HepG2 (cell line): ENCODE results near the gene PRKCG. TPM values are rescaled to one million over a fixed set of nuclear protein-coding genes. Genes with fewer than 3 reads are reported as not detected.

ENCODE experiments used
- CREBL2 ChIP-seq: sonication (generic); formaldehyde crosslinking; IDR thresholded peaks from 2 replicates; pipeline ENCODE4 v1.8.1; 2023; ENCODE audit warnings: missing genetic modification reagents, mild to moderate bottlenecking, borderline replicate concordance
- JUND ChIP-seq: sonication (generic); formaldehyde crosslinking; IDR thresholded peaks from 2 replicates; pipeline ENCODE4 v1.8.0; 2022; ENCODE audit warnings: mild to moderate bottlenecking, missing genetic modification reagents
- MXD4 ChIP-seq: IDR thresholded peaks from 2 replicates; pipeline ENCODE4 v1.6.1; 2016; ENCODE audit warnings: mild to moderate bottlenecking, missing biosample characterization, missing genetic modification reagents
- NCOA5 ChIP-seq: sonication (generic); formaldehyde crosslinking; IDR thresholded peaks from 2 replicates; pipeline ENCODE4 v1.4.0; 2020; ENCODE audit warnings: missing genetic modification reagents
- SETDB1 ChIP-seq: sonication (generic); formaldehyde crosslinking; IDR thresholded peaks from 2 replicates; pipeline ENCODE4 v1.5.1; 2020; ENCODE audit warnings: missing genetic modification reagents, mild to moderate bottlenecking, borderline replicate concordance
- ZNF607 ChIP-seq: sonication (generic); formaldehyde crosslinking; IDR thresholded peaks from 2 replicates; pipeline ENCODE4 v1.5.1; 2020; ENCODE audit warnings: missing genetic modification reagents, mild to moderate bottlenecking, borderline replicate concordance
- ZNF740 ChIP-seq: sonication (generic); formaldehyde crosslinking; IDR thresholded peaks from 2 replicates; pipeline ENCODE4 v1.4.0; 2020; ENCODE audit warnings: missing genetic modification reagents
- ZNF883 ChIP-seq: sonication (generic); formaldehyde crosslinking; IDR thresholded peaks from 2 replicates; pipeline ENCODE4 v1.5.1; 2020; ENCODE audit warnings: mild to moderate bottlenecking, missing genetic modification reagents; ENCODE audit errors: not compliant biosample characterization
- polyA plus RNA-seq, 8 experiments: library from polyadenylated mRNA; depleted of rRNA in 3 of 8; stranded (reverse) in 7 of 8; unstranded in 1 of 8; fragments of >200 nt; fragmentation: Illumina TruSeq in 4 of 8; extraction: Trizol in 4 of 8; gene quantifications; 2 replicates each; pipeline versions ENCODE4 v1.2.1 to v1.2.3, GENCODE V29; 2011 to 2016; ENCODE audit warnings: low read depth in 4 of 8, missing spikeins in 1 of 8, mixed read lengths in 1 of 8; ENCODE audit not compliant: insufficient read depth in 1 of 8
- total RNA-seq, 5 experiments: library from RNA; depleted of rRNA; stranded (reverse); fragments of >200 nt; fragmentation: Illumina TruSeq; extraction: Trizol; gene quantifications; 2 replicates each; pipeline ENCODE4 v1.2.3, GENCODE V29; 2016; ENCODE audit warnings: low read depth in 1 of 5
- TF ChIP-seq, protein P1 (sequence below): sonication (generic); formaldehyde crosslinking; IDR thresholded peaks from 2 replicates; pipeline ENCODE4 v1.5.0; 2020; ENCODE audit warnings: mild to moderate bottlenecking, missing genetic modification reagents
- TF ChIP-seq, protein P2 (sequence below): sonication (generic); formaldehyde crosslinking; IDR thresholded peaks from 2 replicates; pipeline ENCODE4 v1.9.0; 2021; ENCODE audit warnings: missing genetic modification reagents, mild to moderate bottlenecking, borderline replicate concordance
- TF ChIP-seq, protein P3 (sequence below): sonication (generic); formaldehyde crosslinking; conservative IDR thresholded peaks from 2 replicates; pipeline ENCODE4 v1.4.0; 2020; ENCODE audit warnings: mild to moderate bottlenecking, missing genetic modification reagents, moderate library complexity
- TF ChIP-seq, protein P4 (sequence below): sonication (generic); formaldehyde crosslinking; conservative IDR thresholded peaks from 2 replicates; pipeline ENCODE4 v1.8.0; 2022; ENCODE audit warnings: low read depth, missing genetic modification reagents
- TF ChIP-seq, protein P5 (sequence below): sonication (generic); formaldehyde crosslinking; IDR thresholded peaks from 2 replicates; pipeline ENCODE4 v1.8.0; 2022; ENCODE audit warnings: missing genetic modification reagents, mild to moderate bottlenecking, inconsistent platforms, borderline replicate concordance

The PRKCG gene
- total and polyA plus RNA-seq, 2 of the 13 experiments (the other 11 are each of a cell fraction or from before 2014, with no cell fraction given) = 0.02 to 0.03 TPM

- TF ChIP-seq, protein P1, sequence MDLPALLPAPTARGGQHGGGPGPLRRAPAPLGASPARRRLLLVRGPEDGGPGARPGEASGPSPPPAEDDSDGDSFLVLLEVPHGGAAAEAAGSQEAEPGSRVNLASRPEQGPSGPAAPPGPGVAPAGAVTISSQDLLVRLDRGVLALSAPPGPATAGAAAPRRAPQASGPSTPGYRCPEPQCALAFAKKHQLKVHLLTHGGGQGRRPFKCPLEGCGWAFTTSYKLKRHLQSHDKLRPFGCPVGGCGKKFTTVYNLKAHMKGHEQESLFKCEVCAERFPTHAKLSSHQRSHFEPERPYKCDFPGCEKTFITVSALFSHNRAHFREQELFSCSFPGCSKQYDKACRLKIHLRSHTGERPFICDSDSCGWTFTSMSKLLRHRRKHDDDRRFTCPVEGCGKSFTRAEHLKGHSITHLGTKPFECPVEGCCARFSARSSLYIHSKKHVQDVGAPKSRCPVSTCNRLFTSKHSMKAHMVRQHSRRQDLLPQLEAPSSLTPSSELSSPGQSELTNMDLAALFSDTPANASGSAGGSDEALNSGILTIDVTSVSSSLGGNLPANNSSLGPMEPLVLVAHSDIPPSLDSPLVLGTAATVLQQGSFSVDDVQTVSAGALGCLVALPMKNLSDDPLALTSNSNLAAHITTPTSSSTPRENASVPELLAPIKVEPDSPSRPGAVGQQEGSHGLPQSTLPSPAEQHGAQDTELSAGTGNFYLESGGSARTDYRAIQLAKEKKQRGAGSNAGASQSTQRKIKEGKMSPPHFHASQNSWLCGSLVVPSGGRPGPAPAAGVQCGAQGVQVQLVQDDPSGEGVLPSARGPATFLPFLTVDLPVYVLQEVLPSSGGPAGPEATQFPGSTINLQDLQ (CRISPR knock-in tag) = no peak
- TF ChIP-seq, protein P2, sequence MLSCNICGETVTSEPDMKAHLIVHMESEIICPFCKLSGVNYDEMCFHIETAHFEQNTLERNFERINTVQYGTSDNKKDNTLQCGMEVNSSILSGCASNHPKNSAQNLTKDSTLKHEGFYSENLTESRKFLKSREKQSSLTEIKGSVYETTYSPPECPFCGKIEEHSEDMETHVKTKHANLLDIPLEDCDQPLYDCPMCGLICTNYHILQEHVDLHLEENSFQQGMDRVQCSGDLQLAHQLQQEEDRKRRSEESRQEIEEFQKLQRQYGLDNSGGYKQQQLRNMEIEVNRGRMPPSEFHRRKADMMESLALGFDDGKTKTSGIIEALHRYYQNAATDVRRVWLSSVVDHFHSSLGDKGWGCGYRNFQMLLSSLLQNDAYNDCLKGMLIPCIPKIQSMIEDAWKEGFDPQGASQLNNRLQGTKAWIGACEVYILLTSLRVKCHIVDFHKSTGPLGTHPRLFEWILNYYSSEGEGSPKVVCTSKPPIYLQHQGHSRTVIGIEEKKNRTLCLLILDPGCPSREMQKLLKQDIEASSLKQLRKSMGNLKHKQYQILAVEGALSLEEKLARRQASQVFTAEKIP = no peak
- TF ChIP-seq SETDB1 (CRISPR knock-in tag) (no peak), CREBL2 (CRISPR knock-in tag) (no peak), MXD4 (CRISPR knock-in tag) (no peak), ZNF740 (CRISPR knock-in tag) (no peak), ZNF607 (CRISPR knock-in tag) (no peak), ZNF883 (CRISPR knock-in tag) (no peak), NCOA5 (CRISPR knock-in tag) (no peak), JUND (CRISPR knock-in tag) (no peak)
- TF ChIP-seq, protein P3, sequence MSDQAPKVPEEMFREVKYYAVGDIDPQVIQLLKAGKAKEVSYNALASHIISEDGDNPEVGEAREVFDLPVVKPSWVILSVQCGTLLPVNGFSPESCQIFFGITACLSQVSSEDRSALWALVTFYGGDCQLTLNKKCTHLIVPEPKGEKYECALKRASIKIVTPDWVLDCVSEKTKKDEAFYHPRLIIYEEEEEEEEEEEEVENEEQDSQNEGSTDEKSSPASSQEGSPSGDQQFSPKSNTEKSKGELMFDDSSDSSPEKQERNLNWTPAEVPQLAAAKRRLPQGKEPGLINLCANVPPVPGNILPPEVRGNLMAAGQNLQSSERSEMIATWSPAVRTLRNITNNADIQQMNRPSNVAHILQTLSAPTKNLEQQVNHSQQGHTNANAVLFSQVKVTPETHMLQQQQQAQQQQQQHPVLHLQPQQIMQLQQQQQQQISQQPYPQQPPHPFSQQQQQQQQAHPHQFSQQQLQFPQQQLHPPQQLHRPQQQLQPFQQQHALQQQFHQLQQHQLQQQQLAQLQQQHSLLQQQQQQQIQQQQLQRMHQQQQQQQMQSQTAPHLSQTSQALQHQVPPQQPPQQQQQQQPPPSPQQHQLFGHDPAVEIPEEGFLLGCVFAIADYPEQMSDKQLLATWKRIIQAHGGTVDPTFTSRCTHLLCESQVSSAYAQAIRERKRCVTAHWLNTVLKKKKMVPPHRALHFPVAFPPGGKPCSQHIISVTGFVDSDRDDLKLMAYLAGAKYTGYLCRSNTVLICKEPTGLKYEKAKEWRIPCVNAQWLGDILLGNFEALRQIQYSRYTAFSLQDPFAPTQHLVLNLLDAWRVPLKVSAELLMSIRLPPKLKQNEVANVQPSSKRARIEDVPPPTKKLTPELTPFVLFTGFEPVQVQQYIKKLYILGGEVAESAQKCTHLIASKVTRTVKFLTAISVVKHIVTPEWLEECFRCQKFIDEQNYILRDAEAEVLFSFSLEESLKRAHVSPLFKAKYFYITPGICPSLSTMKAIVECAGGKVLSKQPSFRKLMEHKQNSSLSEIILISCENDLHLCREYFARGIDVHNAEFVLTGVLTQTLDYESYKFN (CRISPR knock-in tag) = peak; percentile 47; the same call in 1 of the 2 replicates
- TF ChIP-seq, protein P4, sequence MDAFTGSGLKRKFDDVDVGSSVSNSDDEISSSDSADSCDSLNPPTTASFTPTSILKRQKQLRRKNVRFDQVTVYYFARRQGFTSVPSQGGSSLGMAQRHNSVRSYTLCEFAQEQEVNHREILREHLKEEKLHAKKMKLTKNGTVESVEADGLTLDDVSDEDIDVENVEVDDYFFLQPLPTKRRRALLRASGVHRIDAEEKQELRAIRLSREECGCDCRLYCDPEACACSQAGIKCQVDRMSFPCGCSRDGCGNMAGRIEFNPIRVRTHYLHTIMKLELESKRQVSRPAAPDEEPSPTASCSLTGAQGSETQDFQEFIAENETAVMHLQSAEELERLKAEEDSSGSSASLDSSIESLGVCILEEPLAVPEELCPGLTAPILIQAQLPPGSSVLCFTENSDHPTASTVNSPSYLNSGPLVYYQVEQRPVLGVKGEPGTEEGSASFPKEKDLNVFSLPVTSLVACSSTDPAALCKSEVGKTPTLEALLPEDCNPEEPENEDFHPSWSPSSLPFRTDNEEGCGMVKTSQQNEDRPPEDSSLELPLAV = no peak
- TF ChIP-seq, protein P5, sequence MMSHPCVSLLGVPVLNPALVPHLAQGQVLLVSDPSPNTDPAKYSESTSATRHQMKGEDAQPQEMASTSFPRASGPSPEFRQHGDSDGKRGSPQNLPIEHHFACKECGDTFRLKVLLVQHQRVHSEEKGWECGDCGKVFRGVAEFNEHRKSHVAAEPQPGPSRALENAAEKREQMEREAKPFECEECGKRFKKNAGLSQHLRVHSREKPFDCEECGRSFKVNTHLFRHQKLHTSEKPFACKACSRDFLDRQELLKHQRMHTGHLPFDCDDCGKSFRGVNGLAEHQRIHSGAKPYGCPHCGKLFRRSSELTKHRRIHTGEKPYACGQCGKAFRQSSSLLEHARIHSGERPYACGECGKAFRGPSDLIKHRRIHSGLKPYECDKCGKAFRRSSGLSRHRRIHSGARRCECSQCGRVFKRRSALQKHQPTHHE (CRISPR knock-in tag) = no peak
These were observed 2.6 kb upstream of the PRKCG start (continued) for GRCh38 chr19:53879140-53880081.
